Fibroblast of the aortic adventitia (primary cell): Measurements from ENCODE around the gene DHRSX. TPM values are rescaled to one million over a fixed set of nuclear protein-coding genes. Genes with fewer than 3 reads are reported as not detected.
"Not testable (repeated sequence)": the region's sequence is repeated elsewhere in the genome, so short reads cannot be mapped to it uniquely, and the experiment has no call there.

Source experiments
- DNase-seq: peaks from one replicate; pipeline ENCODE4 v3.0.0-alpha.2; 2010; ENCODE audit warnings: low read depth
- H3K4me3 ChIP-seq: 2 replicates; pipeline ENCODE4 v1.5.1; 2011; ENCODE audit warnings: low read depth, mild to moderate bottlenecking, control low read depth, low read length, moderate library complexity
- CTCF ChIP-seq: IDR thresholded peaks from 2 replicates; pipeline ENCODE4 v1.5.1; 2011; ENCODE audit warnings: mild to moderate bottlenecking, low read length, control low read depth, inconsistent platforms; ENCODE audit not compliant: insufficient read depth
- total RNA-seq: library from RNA; depleted of rRNA; stranded (reverse); fragments of >200 nt; gene quantifications from 2 replicates; pipeline ENCODE4 v1.2.3, GENCODE V29; 2012; ENCODE audit warnings: low replicate concordance

Gene DHRSX
- total RNA-seq, 1 donor, result 17.5 TPM

DNA sequence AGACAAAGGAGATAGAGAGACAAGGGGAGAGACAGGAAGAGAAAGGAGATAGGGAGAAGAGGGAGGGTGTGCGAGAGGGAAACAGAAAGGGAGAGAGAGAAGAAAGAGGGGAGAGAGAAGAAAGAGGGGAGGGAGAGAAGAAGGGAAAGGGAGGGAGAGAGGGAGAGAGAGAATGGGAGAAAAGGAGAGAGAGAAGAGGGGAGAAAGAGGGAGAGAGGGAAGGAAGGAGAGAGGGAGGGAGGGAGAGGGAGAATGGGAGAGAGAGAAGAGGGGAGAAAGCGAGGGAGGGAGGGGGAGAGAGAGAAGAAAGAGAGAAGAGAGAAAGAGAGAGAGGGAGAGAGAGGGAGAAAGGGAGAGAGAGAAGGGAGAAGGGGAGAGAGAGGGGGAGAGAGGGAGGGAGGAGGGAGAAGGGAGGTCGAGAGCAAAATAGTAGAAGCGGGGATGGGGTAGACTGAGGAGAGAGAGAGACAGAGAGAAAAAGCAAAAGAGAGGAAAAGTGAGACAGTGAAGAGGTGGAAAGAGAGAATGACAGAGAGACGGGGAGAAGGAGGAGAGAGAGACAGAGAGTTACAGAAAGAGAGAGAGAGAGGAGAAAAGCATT lies 218.2 kb downstream of the DHRSX start:
- TF ChIP-seq CTCF, result no peak
- DNase-seq, result no peak

GRCh38 chrX:2272337-2272736 lies 228.4 kb downstream of the DHRSX start:
- H3K4me3 ChIP-seq, result no peak overlapping the region
- DNase-seq, result no peak
- no peak for TF ChIP-seq CTCF

More for the DNA sequence above, 218.2 kb downstream of the DHRSX start:
- no peak overlapping the region for H3K4me3 ChIP-seq

DNA sequence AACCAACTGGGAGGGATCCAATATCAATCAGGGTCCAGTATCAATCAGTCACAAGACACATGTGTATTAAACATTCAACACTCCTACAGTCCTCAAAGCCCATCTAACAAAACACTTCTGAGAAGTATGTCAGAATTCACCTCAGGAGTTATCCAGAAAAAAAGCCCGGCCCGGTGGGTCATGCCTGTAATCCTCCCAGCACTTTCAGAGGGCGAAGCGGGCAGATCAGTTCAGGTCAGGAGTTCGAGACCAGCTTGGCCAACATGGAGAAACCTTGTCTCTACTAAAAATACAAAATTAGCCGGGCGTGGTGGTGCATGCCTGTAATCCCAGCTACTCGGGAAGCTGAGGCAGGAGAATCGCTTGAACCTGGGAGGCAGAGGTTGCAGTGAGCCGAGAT lies 229.2 kb downstream of the DHRSX start:
- H3K4me3 ChIP-seq, DNase-seq: not testable (repeated sequence)

DNA sequence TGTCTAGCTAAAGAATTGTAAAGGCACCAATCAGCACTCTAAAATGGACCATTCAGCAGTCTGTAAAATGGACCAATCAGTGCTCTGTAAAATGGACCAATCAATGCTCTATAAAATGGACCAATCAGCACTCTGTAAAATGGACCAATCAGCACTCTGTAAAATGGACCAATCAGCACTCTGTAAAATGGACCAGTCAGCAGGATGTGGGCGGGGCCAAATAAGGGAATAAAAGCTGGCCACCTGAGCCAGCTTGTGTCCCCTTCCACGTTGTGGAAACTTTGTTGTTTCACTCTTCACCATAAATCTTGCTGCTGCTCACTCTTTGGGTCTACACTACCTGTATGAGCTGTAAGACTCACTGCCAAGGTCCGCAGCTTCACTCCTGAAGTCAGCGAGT lies 230.0 kb downstream of the DHRSX start:
- not testable (repeated sequence) for DNase-seq, H3K4me3 ChIP-seq

- H3K4me3 ChIP-seq, result no peak overlapping the region
- no peak for DNase-seq
- no peak for TF ChIP-seq CTCF
Measured at GRCh38 chrX:2267890-2268289, 232.9 kb downstream of the DHRSX start.

DNA sequence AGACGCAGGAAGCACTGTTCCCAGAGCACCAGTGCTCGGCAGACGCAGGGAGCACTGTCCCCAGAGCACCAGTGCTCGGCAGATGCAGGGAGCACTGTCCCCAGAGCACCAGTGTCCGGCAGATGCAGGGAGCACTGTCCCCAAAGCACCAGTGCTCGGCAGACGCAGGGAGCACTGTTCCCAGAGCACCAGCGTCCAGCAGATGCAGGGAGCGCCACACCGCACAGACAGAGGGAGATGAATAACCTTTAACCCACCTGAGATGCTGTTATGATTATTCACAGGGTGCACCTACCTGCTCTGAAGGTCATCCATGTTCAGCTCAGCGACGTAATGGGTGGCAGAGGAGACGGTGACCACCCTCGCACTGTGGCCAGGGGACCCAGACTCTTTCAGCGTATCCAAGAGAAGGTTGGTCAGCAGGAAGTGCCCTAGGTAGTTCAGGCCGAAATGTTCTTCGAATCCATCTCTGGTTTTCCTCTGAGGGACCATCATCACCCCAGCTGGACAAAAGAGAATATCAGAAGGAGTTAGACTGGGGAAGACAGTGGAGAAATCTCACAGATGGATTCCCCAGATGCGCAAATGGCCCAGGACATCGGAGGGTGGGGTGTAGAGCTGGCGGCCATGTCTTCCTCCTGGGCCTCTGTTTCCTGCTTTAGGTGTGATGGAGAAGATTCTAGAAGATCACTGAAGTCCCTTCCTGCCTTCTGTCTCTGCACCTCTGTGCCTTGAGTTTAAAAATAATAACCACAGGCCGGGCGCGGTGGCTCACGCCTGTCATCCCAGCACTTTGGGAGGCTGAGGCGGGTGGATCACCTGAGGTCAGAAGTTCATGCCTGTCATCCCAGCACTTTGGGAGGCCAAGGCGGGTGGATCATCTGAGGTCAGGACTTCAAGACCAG lies 234.1 kb downstream of the DHRSX start:
- DNase-seq, result no peak
- no peak overlapping the region for H3K4me3 ChIP-seq
- no peak for TF ChIP-seq CTCF

- not testable (repeated sequence) for H3K4me3 ChIP-seq, DNase-seq
Measured at GRCh38 chrX:2265658-2266444, 234.9 kb downstream of the DHRSX start.
